ENCODE results near the gene DHX9.
A peak's percentile ranks its signal among the peaks of the same experiment; 100 is the strongest.

Gene DHX9

GRCh38 chr1:182841368-182841988, 2.3 kb downstream of the DHX9 start:
- DNase-seq, result peak; percentile 7 to 52 (median 37)

GRCh38 chr1:182842265-182842664, 3.1 kb downstream of the DHX9 start:
- no peak for DNase-seq

- DNase-seq, result no peak
Measured at GRCh38 chr1:182845379-182845778, 6.2 kb downstream of the DHX9 start.

- DNase-seq, result no peak
Measured at GRCh38 chr1:182845894-182846293, 6.7 kb downstream of the DHX9 start.

DNA sequence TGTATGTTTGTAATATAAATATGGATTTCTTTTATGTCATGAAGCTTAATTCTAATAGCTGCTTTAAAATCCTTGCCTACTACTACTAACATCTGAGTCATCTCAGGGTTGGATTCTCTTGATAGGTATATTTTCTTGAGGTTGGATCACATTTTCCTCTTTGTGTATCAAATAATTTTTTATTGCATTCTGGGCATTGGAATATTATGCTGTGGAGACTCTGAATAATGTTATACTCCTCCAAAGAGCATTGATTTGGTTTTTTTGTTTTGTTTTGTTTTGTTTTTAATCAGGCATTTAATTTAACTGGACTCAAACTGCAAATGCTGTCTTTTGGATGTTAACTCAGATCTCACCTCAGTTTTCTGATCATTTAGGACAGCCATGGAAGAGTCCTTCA, 8.0 kb downstream of the DHX9 start:
- no peak for DNase-seq

GRCh38 chr1:182848736-182849135, 9.6 kb downstream of the DHX9 start:
- no peak for DNase-seq

DNA sequence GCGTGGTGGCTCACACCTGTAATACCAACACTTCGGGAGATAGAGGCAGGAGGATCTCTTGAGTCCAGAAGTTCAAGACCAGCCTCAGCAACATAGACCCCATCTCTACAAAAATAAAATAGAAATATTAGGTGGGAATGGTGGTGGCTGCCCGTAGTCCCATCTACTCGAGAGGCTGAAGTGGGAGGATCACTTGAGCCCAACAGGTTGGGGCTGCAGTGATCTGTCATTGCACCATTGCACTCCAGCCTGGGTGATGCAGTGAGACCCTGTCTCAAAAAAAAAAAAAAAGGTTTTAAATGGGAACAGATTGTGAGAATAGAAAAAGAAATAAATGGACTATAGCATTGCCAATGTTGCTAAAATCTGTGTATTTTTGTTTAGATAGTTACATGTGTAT, 11.2 kb downstream of the DHX9 start:
- DNase-seq, result no peak

GRCh38 chr1:182851825-182852224, 12.7 kb downstream of the DHX9 start:
- DNase-seq, result no peak

DNA sequence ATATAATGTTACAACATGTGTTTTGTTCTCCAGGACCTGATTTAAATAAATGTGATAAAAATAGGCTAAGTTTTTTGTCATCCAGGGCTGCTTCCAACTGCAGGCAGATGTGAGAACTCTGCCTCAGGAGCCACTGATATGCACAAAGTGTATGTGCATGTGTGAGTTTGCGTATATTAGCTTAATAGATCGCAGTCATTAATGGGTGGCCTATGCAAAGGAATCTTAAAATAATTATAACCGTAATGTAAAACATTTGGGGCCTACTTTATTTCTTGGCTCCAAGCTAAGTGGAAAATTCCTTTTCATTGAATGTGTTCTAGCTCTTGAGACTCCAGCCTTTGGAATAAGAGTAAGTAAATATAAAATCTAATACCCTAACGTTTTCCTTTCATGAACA, 16.8 kb downstream of the DHX9 start:
- DNase-seq, result no peak

GRCh38 chr1:182857212-182857611, 18.1 kb downstream of the DHX9 start:
- DNase-seq, result no peak

DNA sequence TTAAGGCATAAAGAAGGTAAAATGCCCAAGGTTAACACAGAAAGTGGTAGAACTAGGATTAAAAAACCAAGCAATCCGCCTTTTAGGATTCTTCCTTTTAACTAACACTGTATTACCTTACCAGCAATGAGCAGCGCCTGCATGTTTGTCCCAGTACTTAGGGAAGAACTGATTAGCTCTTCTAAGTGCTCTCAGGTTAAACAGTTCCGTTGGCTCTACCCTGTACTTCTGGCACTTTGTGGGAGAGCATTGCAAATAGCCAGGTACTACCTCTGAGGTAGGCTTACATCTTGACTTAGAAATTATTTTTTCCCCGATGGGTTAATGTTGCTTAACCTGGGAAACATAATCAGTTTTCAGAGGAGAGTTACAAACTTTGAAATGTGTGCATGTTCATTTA, 21.5 kb downstream of the DHX9 start:
- no peak for DNase-seq

- DNase-seq, result no peak
Measured at GRCh38 chr1:182861994-182862393, 22.8 kb downstream of the DHX9 start.

DNA sequence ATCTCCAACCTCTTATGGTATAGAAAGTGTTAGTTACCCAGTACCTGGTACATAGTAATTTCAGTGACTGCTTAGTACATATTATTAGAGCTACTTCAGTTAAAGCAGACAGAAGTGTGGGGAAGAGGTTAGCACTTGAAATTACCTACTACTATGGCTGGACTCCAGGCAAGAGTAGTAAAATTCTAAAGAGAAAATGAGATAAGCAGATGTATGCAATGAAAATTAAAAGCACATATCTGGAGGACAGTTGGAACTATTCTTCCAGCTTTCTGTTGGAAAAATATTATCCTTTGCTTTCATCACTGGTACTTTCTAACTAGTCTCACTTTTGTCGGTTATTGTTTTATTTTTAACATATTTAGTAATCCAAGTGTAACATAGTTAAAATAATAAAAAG, 23.7 kb downstream of the DHX9 start:
- DNase-seq, result no peak

GRCh38 chr1:182863940-182864339, 24.8 kb downstream of the DHX9 start:
- no peak for DNase-seq

DNA sequence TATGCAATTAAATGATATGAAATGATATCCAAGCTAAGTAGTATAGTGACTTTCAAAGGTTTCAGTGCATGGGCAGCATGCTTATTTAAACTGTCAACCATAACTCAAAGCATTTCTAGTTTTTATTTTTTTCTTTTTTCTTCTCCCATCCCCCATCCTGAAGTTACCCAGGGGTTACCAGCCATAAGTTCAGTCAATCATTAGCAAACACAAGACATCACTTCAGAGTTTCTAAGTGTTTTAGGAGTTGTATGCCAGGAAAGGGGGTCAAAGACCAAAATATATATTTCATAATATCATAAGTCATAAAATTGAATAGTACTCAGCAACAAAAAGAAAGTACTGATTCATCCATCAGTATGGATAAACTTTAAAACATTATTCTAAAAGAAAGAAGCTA, 28.7 kb downstream of the DHX9 start:
- DNase-seq, result no peak

- no peak for DNase-seq
Measured at GRCh38 chr1:182869241-182869666, 30.1 kb downstream of the DHX9 start.

DNA sequence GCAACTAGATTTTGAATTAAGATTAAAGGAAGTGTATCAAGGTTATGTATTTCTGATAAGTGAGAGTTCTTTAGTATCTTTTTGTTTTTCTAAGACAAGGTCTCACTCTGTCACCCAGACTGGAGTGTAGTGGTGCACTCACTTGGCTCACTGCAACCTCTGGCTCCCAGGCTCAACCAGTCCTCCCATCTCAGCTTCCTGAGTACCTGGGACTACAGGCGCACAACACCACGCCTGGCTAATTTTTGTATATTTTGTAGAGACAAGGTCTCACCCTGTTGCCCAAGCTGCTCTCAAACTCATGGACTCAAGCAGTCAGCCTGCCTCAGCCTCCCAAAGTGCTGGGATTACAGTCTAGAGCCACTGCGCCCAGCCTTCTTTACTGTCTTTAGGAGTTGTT, 33.7 kb downstream of the DHX9 start:
- DNase-seq, result no peak

DNA sequence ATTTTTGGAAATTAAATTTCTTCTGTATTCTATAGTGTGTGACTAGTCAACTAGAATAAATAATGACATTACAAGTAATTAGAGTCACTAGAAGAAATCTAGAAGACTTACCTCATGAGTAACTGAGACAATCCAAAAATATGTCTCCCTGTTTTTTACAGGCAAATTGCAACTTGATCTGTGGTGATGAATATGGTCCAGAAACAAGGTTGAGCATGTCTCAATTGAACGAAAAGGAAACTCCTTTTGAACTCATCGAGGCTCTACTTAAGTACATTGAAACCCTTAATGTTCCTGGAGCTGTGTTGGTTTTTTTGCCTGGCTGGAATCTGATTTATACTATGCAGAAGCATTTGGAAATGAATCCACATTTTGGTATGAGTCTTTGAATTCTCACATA, 36.7 kb downstream of the DHX9 start:
- DNase-seq, result no peak

- DNase-seq, result no peak
Measured at GRCh38 chr1:182877331-182877730, 38.2 kb downstream of the DHX9 start.

GRCh38 chr1:182877842-182878241, 38.7 kb downstream of the DHX9 start:
- DNase-seq, result no peak

DNA sequence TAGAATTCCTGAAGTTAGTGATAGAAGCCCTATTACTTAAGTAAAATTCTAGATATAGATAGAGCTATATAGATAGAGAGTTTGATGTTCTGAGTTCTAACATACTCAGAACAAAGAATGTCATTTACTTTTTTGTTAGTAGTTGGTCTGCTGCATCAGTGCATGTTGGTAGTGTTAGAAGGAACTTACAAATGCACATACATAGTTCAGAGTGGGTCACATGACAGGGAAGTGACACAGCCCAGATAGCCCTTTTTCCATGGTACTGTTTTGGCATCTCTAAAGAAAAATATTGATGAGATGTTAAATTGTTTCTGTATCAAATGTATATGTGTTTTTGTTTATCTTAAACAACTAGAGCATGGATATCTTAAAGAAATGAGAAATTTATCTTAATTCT, 45.7 kb downstream of the DHX9 start:
- DNase-seq, result no peak

GRCh38 chr1:182885591-182885990, 46.4 kb downstream of the DHX9 start:
- no peak for DNase-seq

- DNase-seq, result no peak
Measured at GRCh38 chr1:182886985-182887384, 47.8 kb downstream of the DHX9 start.

DNA sequence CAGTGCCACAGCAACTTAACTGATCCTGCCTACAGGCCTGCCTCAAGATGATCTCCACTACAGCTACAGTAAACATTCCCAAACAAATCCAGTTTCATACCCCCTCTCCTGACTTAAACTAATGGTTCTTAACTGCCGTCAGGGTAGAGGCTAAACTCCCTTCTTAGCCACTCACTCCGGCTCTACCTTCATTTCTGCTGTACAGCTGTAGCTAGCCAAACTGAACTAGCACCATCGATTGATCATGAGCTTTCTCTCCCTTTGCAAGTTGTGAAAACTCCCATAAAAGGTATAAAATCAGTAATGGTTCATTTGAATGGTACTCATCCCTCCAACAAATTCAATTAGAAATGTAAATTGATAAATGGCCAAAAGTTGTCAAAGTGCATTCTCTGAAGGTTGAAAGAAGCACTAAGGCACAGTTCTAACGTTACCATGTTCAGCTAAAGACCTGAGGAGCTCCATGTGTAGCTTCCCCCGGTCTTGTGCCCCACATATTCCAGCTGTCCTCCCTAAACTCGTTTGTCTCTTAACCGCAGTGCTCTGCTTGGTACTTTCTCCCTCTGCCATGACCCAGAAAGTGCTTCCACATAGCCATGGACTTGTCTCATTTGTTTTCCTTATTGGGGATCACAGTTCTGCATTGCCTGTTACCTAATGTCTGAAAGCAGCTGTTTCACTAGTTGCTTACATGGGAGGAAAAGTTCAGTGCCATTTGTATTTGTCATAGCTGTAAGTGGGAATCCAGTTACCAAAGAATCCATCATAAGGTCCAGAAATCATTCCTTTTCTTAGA, 49.8 kb downstream of the DHX9 start:
- DNase-seq, result no peak

GRCh38 chr1:182889997-182890396, 50.9 kb downstream of the DHX9 start:
- no peak for DNase-seq
